ENCODE data around the gene CSMD2. TPM values are rescaled to one million over a fixed set of nuclear protein-coding genes. Genes with fewer than 3 reads are reported as not detected.

Gene CSMD2
- total and polyA plus RNA-seq, 2 of the 4 experiments (the other 2 are of a cell fraction) = under 0.01 to 0.36 TPM

DNA sequence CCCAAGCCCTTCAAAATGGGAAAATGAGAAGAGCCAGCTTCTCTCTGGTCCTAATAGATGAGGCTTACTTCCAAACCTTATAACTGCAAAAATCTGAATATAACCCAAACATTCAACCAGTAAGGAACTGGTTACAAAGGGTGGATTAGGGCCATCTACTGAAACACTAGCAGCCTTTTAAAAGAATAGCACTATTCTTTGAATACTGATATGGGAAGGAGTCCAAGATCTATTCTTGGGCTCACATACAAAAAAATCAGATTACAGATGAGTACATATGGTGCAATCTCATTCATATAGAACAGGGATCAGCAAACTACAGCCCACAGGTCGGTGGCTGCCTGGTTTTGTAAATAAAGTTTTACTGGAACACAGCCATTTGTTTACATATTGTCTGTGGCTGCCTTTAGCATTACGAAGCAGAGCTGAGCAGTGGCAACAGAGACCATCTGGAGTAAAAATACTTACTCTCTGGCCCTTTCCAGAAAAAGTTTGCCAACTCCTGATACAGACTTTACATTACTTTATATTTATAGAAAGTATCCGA is 524.8 kb downstream of the CSMD2 start:
- peak; percentile 20 for DNase-seq
- no peak overlapping the region for H4K91ac ChIP-seq (ENCODE audit: insufficient read depth, low read depth, low read length)
- H2AK9ac ChIP-seq (replicated peaks; ENCODE audit: low read depth, low read length, poor library complexity) = no peak overlapping the region
- H3K36me3 ChIP-seq (ENCODE audit: control insufficient read depth, insufficient read depth, low read length) = no peaks in the 10 kb centered on the region
- no peak overlapping the region for H2BK120ac ChIP-seq (ENCODE audit: low read depth, low read length)
- no peak overlapping the region for H2BK5ac ChIP-seq (ENCODE audit: low read depth, low read length, poor library complexity, severe bottlenecking)
- H3K14ac ChIP-seq (replicated peaks; ENCODE audit: low read depth, low read length) = no peak overlapping the region
- no peak overlapping the region for H4K5ac ChIP-seq (ENCODE audit: low read depth, low read length)
- no TSS peak for BruUV-seq (replicated peaks)
- no peak overlapping the region for H3K4me2 ChIP-seq (ENCODE audit: low read depth, low read length)
- no peak overlapping the region for H3K4ac ChIP-seq (ENCODE audit: low read depth, low read length)
- intact Hi-C loops (cut with micrococcal nuclease) (no loop called here), in situ Hi-C loops (cut with MboI; ENCODE audit: low sequenced_read_pairs) (no loop called here), dilution Hi-C loops (cut with HindIII; ENCODE audit: low sequenced_read_pairs, unreplicated experiment) (no loop called here)
- H3K9me1 ChIP-seq (ENCODE audit: insufficient read depth, low read length) = no peaks in the 10 kb centered on the region
- no peaks in the 10 kb centered on the region for H3K27me3 ChIP-seq (ENCODE audit: control insufficient read depth, insufficient read depth, low read length)
- peak; percentile 43 for ATAC-seq (ENCODE audit: low read depth)
- no peak overlapping the region for H3K27ac ChIP-seq (ENCODE audit: insufficient read depth, low read length)
- CTCF ChIA-PET = interaction anchor here (1.1 kb wide), 1 partner anchor 15 kb away, joined by 5 read pairs; no protein-coding TSS in a partner anchor
- no peak overlapping the region for H3K4me3 ChIP-seq (ENCODE audit: insufficient read depth, low read depth, low read length)
- no peaks in the 10 kb centered on the region; the same call in 1 of the 2 replicates for H3K4me1 ChIP-seq (ENCODE audit: control insufficient read depth, insufficient read depth, low read length)
- no peak overlapping the region for H4K8ac ChIP-seq (ENCODE audit: low read depth in 2 of 2, low read length in 2 of 2)
- H2AFZ ChIP-seq (replicated peaks; ENCODE audit: low read length, poor library complexity) = no peak overlapping the region
- no peak overlapping the region for H3K9ac ChIP-seq (ENCODE audit: low read depth, low read length)
- no peak overlapping the region for H2BK15ac ChIP-seq (ENCODE audit: low read depth, low read length)
- TF ChIP-seq, protein P1, sequence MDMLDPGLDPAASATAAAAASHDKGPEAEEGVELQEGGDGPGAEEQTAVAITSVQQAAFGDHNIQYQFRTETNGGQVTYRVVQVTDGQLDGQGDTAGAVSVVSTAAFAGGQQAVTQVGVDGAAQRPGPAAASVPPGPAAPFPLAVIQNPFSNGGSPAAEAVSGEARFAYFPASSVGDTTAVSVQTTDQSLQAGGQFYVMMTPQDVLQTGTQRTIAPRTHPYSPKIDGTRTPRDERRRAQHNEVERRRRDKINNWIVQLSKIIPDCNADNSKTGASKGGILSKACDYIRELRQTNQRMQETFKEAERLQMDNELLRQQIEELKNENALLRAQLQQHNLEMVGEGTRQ (IDR thresholded peaks at IDR 0.05; ENCODE audit: low read depth, low read length) = no peak
- no peak for TF ChIP-seq MAZ (IDR thresholded peaks at IDR 0.05; ENCODE audit: borderline replicate concordance, low read depth, low read length)
- no peak overlapping the region for H3K23ac ChIP-seq (ENCODE audit: low read depth, low read length)
- no peaks in the 10 kb centered on the region for H3K9me3 ChIP-seq (ENCODE audit: control insufficient read depth, insufficient read depth, low read length)
- no peak overlapping the region for H2AK5ac ChIP-seq (ENCODE audit: low read depth, low read length)
- H4K20me1 ChIP-seq (ENCODE audit: insufficient read depth, low read length) = no peaks in the 10 kb centered on the region
- no peak overlapping the region for H3K56ac ChIP-seq (ENCODE audit: extremely low read depth, insufficient read depth, low read length)
- no peak overlapping the region for H2BK20ac ChIP-seq (ENCODE audit: low read depth, low read length)
- POLR2A ChIA-PET (ENCODE audit: unreplicated experiment) = no interaction called here
- no peaks in the 10 kb centered on the region for H3K79me1 ChIP-seq (ENCODE audit: low read depth in 1 of 2, low read length in 2 of 2)
- H3K18ac ChIP-seq (ENCODE audit: low read depth, low read length) = no peak overlapping the region
- WGBS, 2 experiments (ENCODE audit: extremely low coverage in 2 of 2, insufficient read length in 1 of 2) = no CpG with 5 or more reads among the region's 3 CpGs
